Liver (tissue), 9 donors: ENCODE results near the gene RNASEH2A. TPM values are rescaled to one million over a fixed set of nuclear protein-coding genes. Genes with fewer than 3 reads are reported as not detected.

Experiments used
- DNase-seq: peaks from one replicate; pipeline ENCODE4 v3.0.0-alpha.2; 2017; ENCODE audit warnings: low spot score
- H3K27ac ChIP-seq, 2 donors: one replicate each; pipeline ENCODE4 v1.7.0; 2013; ENCODE audit warnings: inconsistent platforms in 2 of 2, low read length in 2 of 2, control low read depth in 1 of 2, low read depth in 1 of 2, mild to moderate bottlenecking in 1 of 2
- H3K27me3 ChIP-seq, 4 donors: one replicate each; pipeline versions ENCODE4 v1.6.1 to v1.7.0; 2013; ENCODE audit warnings: low read length in 3 of 4, inconsistent platforms in 1 of 4, mild to moderate bottlenecking in 1 of 4, moderate library complexity in 1 of 4; ENCODE audit not compliant: control insufficient read depth in 4 of 4, insufficient read depth in 4 of 4
- H3K36me3 ChIP-seq, 4 donors: one replicate each; pipeline versions ENCODE4 v1.6.1 to v1.7.0; 2013; ENCODE audit warnings: low read length in 3 of 4, mild to moderate bottlenecking in 3 of 4, low read depth in 1 of 4, moderate library complexity in 1 of 4; ENCODE audit not compliant: control insufficient read depth in 4 of 4, insufficient read depth in 3 of 4
- H3K4me1 ChIP-seq, 4 donors: one replicate each; pipeline versions ENCODE4 v1.6.1 to v1.7.0; 2013; ENCODE audit warnings: low read length in 3 of 4, mild to moderate bottlenecking in 3 of 4, moderate library complexity in 1 of 4; ENCODE audit not compliant: control insufficient read depth in 4 of 4, insufficient read depth in 4 of 4
- H3K4me3 ChIP-seq, 3 donors: one replicate each; pipeline versions ENCODE4 v1.6.1 to v1.7.0; 2013; ENCODE audit warnings: low read length in 3 of 3, control low read depth in 1 of 3, low read depth in 1 of 3, mild to moderate bottlenecking in 1 of 3
- H3K9ac ChIP-seq, 2 donors: one replicate each; pipeline ENCODE4 v1.7.0; 2013; ENCODE audit warnings: low read length in 2 of 2, mild to moderate bottlenecking in 2 of 2, moderate library complexity in 2 of 2, control low read depth in 1 of 2, low read depth in 1 of 2
- H3K9me3 ChIP-seq, 4 donors: one replicate each; pipeline versions ENCODE4 v1.6.1 to v1.7.0; 2013; ENCODE audit warnings: low read length in 3 of 4; ENCODE audit not compliant: control insufficient read depth in 4 of 4
- ATF3 ChIP-seq: IDR thresholded peaks from 2 replicates; pipeline ENCODE4 v1.6.1; 2016; ENCODE audit warnings: antibody characterized with exemption
- EGR1 ChIP-seq, 2 donors: IDR thresholded peaks; 2 replicates each; pipeline ENCODE4 v1.6.1; 2016 to 2018; ENCODE audit warnings: antibody characterized with exemption in 2 of 2, low read depth in 2 of 2
- FOXA1 ChIP-seq: IDR thresholded peaks from 2 replicates; pipeline ENCODE4 v1.6.1; 2016; ENCODE audit warnings: antibody characterized with exemption
- GABPA ChIP-seq, 2 donors: IDR thresholded peaks in 1 of 2; conservative IDR thresholded peaks in 1 of 2; 2 replicates each; pipeline ENCODE4 v1.6.1; 2016; ENCODE audit warnings: antibody characterized with exemption in 2 of 2, mild to moderate bottlenecking in 1 of 2, moderate library complexity in 1 of 2
- HNF4A ChIP-seq, 2 donors: conservative IDR thresholded peaks; 2 replicates each; pipeline ENCODE4 v1.6.1; 2016; ENCODE audit warnings: antibody characterized with exemption in 2 of 2, mild to moderate bottlenecking in 2 of 2
- HNF4G ChIP-seq: IDR thresholded peaks from 2 replicates; pipeline ENCODE4 v1.6.1; 2016; ENCODE audit warnings: antibody characterized with exemption
- JUND ChIP-seq, 2 donors: IDR thresholded peaks; 2 replicates each; pipeline ENCODE4 v1.6.1; 2016; ENCODE audit warnings: antibody characterized with exemption in 2 of 2
- MAX ChIP-seq: IDR thresholded peaks from 2 replicates; pipeline ENCODE4 v1.6.1; 2016; ENCODE audit warnings: antibody characterized with exemption
- NR2F2 ChIP-seq: IDR thresholded peaks from 2 replicates; pipeline ENCODE4 v1.6.1; 2016; ENCODE audit warnings: antibody characterized with exemption
- RAD21 ChIP-seq, 2 donors: IDR thresholded peaks; 2 replicates each; pipeline ENCODE4 v1.6.1; 2016; ENCODE audit warnings: antibody characterized with exemption in 2 of 2, mild to moderate bottlenecking in 2 of 2
- RXRA ChIP-seq, 2 donors: IDR thresholded peaks; 2 replicates each; pipeline ENCODE4 v1.6.1; 2017 to 2018; ENCODE audit warnings: antibody characterized with exemption in 2 of 2, mild to moderate bottlenecking in 1 of 2
- SP1 ChIP-seq: IDR thresholded peaks from 2 replicates; pipeline ENCODE4 v1.6.1; 2018; ENCODE audit warnings: antibody characterized with exemption, mild to moderate bottlenecking
- TAF1 ChIP-seq: conservative IDR thresholded peaks from 2 replicates; pipeline ENCODE4 v1.6.1; 2016; ENCODE audit warnings: antibody characterized with exemption, mild to moderate bottlenecking
- YY1 ChIP-seq: IDR thresholded peaks from 2 replicates; pipeline ENCODE4 v1.6.1; 2016; ENCODE audit warnings: antibody characterized with exemption, mild to moderate bottlenecking
- WGBS: extraction: QIAGEN DNeasy Blood & Tissue Kit; methylation state at CpG from one replicate; pipeline ENCODE4 v1.1.7; 2013; 5-methylcytosine and 5-hydroxymethylcytosine counted together
- polyA plus RNA-seq, 2 donors: library from polyadenylated mRNA; stranded (reverse) in 1 of 2; unstranded in 1 of 2; fragments of 200-250 nt in 1 of 2; fragments of >200 nt in 1 of 2; fragmentation: Nextera tagmentation in 1 of 2; extraction: Ambion mirVana in 1 of 2; gene quantifications; one replicate each; pipeline versions ENCODE4 v1.2.1 to v1.2.3, GENCODE V29; 2013 to 2015
- total RNA-seq, 2 donors: library from RNA; depleted of rRNA; stranded (reverse); fragments of >200 nt; gene quantifications; one replicate each; pipeline ENCODE4 v1.2.3, GENCODE V29; 2014
- TF ChIP-seq, protein P1 (sequence below): IDR thresholded peaks from 2 replicates; pipeline ENCODE4 v1.6.1; 2016; ENCODE audit warnings: antibody characterized with exemption, mild to moderate bottlenecking
- TF ChIP-seq, protein P2 (sequence below): IDR thresholded peaks from 2 replicates; pipeline ENCODE4 v1.6.1; 2016; ENCODE audit warnings: antibody characterized with exemption
- donor health status: healthy.
- donor health status: healthy.
- donor health status: healthy.
- donor health status: healthy.
- donor health status: healthy.

The RNASEH2A gene
- total and polyA plus RNA-seq, 4 donors: 1.8 to 17.5 (median 3.5) TPM

GRCh38 chr19:12789098-12789903 lies 17.1 kb upstream of the RNASEH2A start:
- Histone ChIP-seq H3K36me3 (no peaks in the 10 kb centered on the region), H3K27me3 (no peaks in the 10 kb centered on the region), H3K27ac (peak overlapping the region; percentile 98 to 99), H3K4me3 (peak overlapping the region; percentile 58 to 66 (median 59)), H3K9ac (peak overlapping the region; percentile 75 to 96), H3K9me3 (no peaks in the 10 kb centered on the region), H3K4me1 (peaks cover 6 to 41% (median 21%) of the 10 kb centered on the region in 4 donors)
- WGBS: 2% methylated on average over 46 of the region's 46 CpGs
- no peak for DNase-seq
- TF ChIP-seq EGR1 (IDR thresholded peaks at IDR 0.05; ENCODE audit: low read depth in 2 of 2): peak in 1 of 2 donors; percentile 1
- TF ChIP-seq, protein P1, sequence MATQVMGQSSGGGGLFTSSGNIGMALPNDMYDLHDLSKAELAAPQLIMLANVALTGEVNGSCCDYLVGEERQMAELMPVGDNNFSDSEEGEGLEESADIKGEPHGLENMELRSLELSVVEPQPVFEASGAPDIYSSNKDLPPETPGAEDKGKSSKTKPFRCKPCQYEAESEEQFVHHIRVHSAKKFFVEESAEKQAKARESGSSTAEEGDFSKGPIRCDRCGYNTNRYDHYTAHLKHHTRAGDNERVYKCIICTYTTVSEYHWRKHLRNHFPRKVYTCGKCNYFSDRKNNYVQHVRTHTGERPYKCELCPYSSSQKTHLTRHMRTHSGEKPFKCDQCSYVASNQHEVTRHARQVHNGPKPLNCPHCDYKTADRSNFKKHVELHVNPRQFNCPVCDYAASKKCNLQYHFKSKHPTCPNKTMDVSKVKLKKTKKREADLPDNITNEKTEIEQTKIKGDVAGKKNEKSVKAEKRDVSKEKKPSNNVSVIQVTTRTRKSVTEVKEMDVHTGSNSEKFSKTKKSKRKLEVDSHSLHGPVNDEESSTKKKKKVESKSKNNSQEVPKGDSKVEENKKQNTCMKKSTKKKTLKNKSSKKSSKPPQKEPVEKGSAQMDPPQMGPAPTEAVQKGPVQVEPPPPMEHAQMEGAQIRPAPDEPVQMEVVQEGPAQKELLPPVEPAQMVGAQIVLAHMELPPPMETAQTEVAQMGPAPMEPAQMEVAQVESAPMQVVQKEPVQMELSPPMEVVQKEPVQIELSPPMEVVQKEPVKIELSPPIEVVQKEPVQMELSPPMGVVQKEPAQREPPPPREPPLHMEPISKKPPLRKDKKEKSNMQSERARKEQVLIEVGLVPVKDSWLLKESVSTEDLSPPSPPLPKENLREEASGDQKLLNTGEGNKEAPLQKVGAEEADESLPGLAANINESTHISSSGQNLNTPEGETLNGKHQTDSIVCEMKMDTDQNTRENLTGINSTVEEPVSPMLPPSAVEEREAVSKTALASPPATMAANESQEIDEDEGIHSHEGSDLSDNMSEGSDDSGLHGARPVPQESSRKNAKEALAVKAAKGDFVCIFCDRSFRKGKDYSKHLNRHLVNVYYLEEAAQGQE: peak; percentile 12
- no peak for TF ChIP-seq FOXA1
- TF ChIP-seq GABPA (IDR thresholded peaks at IDR 0.05 in 1 of 2, conservative IDR thresholded peaks at IDR 0.05 in 1 of 2): no peak
- TF ChIP-seq HNF4G: no peak
- TF ChIP-seq RXRA (IDR thresholded peaks at IDR 0.05): no peak
- TF ChIP-seq MAX: no peak
- TF ChIP-seq HNF4A (conservative IDR thresholded peaks at IDR 0.05): peak in 1 of 2 donors; percentile 14
- TF ChIP-seq, protein P2, sequence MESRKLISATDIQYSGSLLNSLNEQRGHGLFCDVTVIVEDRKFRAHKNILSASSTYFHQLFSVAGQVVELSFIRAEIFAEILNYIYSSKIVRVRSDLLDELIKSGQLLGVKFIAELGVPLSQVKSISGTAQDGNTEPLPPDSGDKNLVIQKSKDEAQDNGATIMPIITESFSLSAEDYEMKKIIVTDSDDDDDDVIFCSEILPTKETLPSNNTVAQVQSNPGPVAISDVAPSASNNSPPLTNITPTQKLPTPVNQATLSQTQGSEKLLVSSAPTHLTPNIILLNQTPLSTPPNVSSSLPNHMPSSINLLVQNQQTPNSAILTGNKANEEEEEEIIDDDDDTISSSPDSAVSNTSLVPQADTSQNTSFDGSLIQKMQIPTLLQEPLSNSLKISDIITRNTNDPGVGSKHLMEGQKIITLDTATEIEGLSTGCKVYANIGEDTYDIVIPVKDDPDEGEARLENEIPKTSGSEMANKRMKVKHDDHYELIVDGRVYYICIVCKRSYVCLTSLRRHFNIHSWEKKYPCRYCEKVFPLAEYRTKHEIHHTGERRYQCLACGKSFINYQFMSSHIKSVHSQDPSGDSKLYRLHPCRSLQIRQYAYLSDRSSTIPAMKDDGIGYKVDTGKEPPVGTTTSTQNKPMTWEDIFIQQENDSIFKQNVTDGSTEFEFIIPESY: no peak

GRCh38 chr19:12789904-12790619 lies 16.3 kb upstream of the RNASEH2A start:
- Histone ChIP-seq H3K9ac (peak overlapping the region; percentile 53 to 97), H3K9me3 (no peaks in the 10 kb centered on the region), H3K4me1 (peaks cover 6 to 34% (median 21%) of the 10 kb centered on the region in 4 donors), H3K4me3 (peak overlapping the region; percentile 58 to 82 (median 62)), H3K36me3 (no peaks in the 10 kb centered on the region), H3K27ac (peak overlapping the region; percentile 98 to 99), H3K27me3 (no peaks in the 10 kb centered on the region)
- WGBS: under 1% methylated on average over 56 of the region's 56 CpGs
- peak; percentile 94 for DNase-seq
- no peak for TF ChIP-seq ATF3
- TF ChIP-seq RXRA (IDR thresholded peaks at IDR 0.05): peak in 1 of 2 donors; percentile 16
- TF ChIP-seq, protein P2: no peak
- peak; percentile 16 to 28 for TF ChIP-seq HNF4A (conservative IDR thresholded peaks at IDR 0.05)
- no peak for TF ChIP-seq JUND (IDR thresholded peaks at IDR 0.05)
- no peak for TF ChIP-seq FOXA1
- TF ChIP-seq, protein P1: no peak
- peak; percentile 44 for TF ChIP-seq NR2F2
- TF ChIP-seq YY1: peak; percentile 71
- peak; percentile 72 for TF ChIP-seq SP1
- TF ChIP-seq TAF1: peak; percentile 35
- peak in 1 of 2 donors; percentile 19 for TF ChIP-seq RAD21 (IDR thresholded peaks at IDR 0.05)
